Islet of Langerhans (tissue), 1 donor: ENCODE measurements around the gene MAP1S.

Experiments
- FAIRE-seq: peaks from one replicate; lab custom pipeline; 2011; peaks lifted over from hg19 to GRCh38; lab: Jason Lieb, UNC

MAP1S gene

GRCh38 chr19:17718947-17719711, at the start of gene MAP1S:
Gene MAP1S, plus strand, starts transcription at chr19:17719480. Its CDS starts 23 bp downstream, at chr19:17719503.
- FAIRE-seq = no peak

GRCh38 chr19:17671906-17672305, 47.4 kb upstream of the MAP1S start:
- no peak for FAIRE-seq

- no peak for FAIRE-seq
These were observed 45.1 kb upstream of the MAP1S start for GRCh38 chr19:17673937-17674799.

GRCh38 chr19:17676295-17676694, 43.0 kb upstream of the MAP1S start:
- FAIRE-seq = no peak

GRCh38 chr19:17677002-17677401, 42.3 kb upstream of the MAP1S start:
- no peak for FAIRE-seq

GRCh38 chr19:17678836-17679235, 40.4 kb upstream of the MAP1S start:
- no peak for FAIRE-seq

- no peak for FAIRE-seq
These were observed 39.6 kb upstream of the MAP1S start for GRCh38 chr19:17679526-17680229.

GRCh38 chr19:17680230-17680722, 39.0 kb upstream of the MAP1S start:
- FAIRE-seq = no peak

GRCh38 chr19:17681505-17682125, 37.7 kb upstream of the MAP1S start:
- FAIRE-seq = no peak

GRCh38 chr19:17682273-17682672, 37.0 kb upstream of the MAP1S start:
- FAIRE-seq = no peak

GRCh38 chr19:17683078-17683477, 36.2 kb upstream of the MAP1S start:
- FAIRE-seq = no peak

- FAIRE-seq = no peak
These were observed 35.0 kb upstream of the MAP1S start for GRCh38 chr19:17684256-17684655.

- no peak for FAIRE-seq
These were observed 33.7 kb upstream of the MAP1S start for GRCh38 chr19:17685451-17686022.

GRCh38 chr19:17686023-17686521, 33.2 kb upstream of the MAP1S start:
- no peak for FAIRE-seq

GRCh38 chr19:17686592-17687024, 32.7 kb upstream of the MAP1S start:
- FAIRE-seq = no peak

- FAIRE-seq = no peak
These were observed 32.0 kb upstream of the MAP1S start for GRCh38 chr19:17687141-17687856.

GRCh38 chr19:17687857-17688784, 31.2 kb upstream of the MAP1S start, which contains the start of gene UNC13A:
Gene UNC13A, minus strand, starts transcription at chr19:17688354. Its CDS starts 155 bp downstream, at chr19:17688199.
- no peak for FAIRE-seq

- no peak for FAIRE-seq
These were observed 30.3 kb upstream of the MAP1S start for GRCh38 chr19:17688853-17689595.

- no peak for FAIRE-seq
These were observed 26.7 kb upstream of the MAP1S start for GRCh38 chr19:17692566-17692965.
